ENCODE results near the gene COBL.

DNA sequence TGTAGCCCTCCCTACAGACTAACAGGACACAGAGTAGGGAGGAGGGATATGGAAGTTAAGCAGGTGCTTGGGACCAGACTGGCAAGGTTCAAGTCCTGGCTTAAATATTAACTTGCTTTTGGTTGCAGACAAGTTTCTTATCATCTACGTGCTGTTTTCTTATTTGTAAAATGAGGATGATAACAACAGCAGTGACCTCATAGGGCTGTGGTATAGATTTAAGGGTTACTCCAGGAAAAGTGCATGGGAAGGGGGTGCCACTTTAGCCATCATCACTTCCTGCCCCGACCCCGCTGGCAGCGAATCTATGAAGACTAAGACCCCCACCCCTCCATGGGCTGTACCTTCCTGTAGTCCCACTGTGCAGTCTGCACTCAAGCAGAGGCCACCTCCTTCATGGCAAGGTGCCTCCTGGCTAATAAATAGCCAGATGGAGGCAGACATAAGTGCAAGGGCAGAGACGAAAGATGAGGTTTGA is 250.2 kb downstream of the COBL start:
- no peak for TF ChIP-seq CTCF (conservative IDR thresholded peaks at IDR 0.05; ENCODE audit: low read length)
- TF ChIP-seq EZH2phosphoT487 (IDR thresholded peaks at IDR 0.05; ENCODE audit: borderline replicate concordance) = no peak

Measured in Loucy (cell line).